ENCODE results near the gene ASPDH. TPM values are rescaled to one million over a fixed set of nuclear protein-coding genes. Genes with fewer than 3 reads are reported as not detected.
A peak's percentile ranks its signal among the peaks of the same experiment; 100 is the strongest.
"Not testable (repeated sequence)": the region's sequence is repeated elsewhere in the genome, so short reads cannot be mapped to it uniquely, and the experiment has no call there.

ASPDH gene
- polyA plus RNA-seq, 3 donors = 7.0 to 13.2 (median 12.4) TPM

DNA sequence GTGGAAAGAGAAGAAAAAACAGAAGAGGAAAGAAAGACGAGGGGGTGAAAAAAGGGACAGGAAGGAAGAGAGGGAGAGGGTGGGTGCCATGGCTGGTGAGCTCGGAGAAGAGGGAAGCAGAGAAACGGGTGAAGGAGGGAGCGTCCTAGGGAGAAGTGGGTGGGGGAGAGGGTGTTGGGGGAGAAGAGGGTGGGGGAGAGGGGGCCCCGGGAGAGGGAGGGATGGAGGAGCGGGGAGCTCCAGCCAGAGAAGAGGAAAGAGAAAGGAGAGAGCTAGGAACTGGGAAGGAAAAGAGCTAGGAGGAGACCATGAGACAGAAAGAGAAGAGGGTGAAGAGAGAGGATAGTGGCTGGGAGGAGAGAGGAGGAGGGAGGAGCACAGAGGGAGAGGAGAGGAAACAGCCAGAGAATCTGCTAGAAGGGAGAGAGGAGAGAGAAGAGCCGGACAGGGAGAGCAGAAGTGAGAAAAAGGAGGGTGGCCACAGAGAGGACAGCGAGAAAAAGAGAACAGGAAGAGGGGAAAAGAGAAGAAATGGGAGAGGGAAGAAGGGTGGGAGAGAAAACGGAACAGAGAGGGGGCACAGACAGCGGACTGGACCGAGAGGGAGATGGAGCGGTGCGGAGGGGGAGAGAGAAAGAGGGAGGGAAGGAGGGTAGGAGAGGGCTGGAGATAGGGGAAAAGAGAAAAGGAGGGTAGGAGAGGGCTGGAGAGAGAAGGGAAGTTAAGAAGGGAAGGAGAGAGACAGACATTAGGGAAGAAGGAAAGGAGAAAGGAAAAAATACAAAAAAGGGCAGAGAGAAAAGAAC, 25.1 kb downstream of the ASPDH start:
- no peak for DNase-seq (ENCODE audit: extremely low read depth in 1 of 11, low read depth in 9 of 11, low spot score in 4 of 11)

DNA sequence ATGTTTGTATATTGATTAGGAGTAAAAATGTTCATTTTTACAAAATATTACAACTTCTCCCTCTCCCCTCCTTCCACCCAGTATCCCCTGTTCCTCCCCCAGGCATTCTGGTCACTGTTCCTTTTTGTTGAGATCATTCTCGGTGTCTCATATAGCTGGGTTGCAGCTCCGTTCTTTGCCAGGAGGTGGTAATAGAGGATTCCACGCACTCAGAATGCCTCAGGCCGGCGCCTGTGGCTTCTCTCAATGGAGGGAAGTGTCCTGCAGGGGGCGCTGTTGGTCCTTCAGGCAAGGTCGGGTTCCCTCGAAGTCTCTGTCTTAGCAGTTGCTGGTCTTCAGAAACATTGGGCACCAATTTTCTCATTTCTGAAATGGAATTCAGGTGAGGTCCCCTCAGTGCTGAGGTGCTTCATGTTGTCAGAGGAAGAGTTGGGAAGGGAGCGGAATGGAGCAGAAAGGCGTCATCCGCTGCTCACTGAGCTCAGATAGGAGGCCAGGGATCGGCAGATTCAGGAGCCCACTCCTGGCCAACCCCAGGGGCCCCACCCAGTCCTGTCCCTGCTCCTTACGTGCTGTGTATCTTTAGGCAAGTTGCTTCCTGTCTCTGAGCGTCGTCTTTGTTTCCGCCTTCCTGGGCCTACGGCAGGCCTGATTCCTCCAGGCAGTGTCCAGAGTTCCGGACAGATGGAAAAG, 26.7 kb downstream of the ASPDH start:
- DNase-seq (ENCODE audit: extremely low read depth in 1 of 11, low read depth in 9 of 11, low spot score in 4 of 11) = no peak

DNA sequence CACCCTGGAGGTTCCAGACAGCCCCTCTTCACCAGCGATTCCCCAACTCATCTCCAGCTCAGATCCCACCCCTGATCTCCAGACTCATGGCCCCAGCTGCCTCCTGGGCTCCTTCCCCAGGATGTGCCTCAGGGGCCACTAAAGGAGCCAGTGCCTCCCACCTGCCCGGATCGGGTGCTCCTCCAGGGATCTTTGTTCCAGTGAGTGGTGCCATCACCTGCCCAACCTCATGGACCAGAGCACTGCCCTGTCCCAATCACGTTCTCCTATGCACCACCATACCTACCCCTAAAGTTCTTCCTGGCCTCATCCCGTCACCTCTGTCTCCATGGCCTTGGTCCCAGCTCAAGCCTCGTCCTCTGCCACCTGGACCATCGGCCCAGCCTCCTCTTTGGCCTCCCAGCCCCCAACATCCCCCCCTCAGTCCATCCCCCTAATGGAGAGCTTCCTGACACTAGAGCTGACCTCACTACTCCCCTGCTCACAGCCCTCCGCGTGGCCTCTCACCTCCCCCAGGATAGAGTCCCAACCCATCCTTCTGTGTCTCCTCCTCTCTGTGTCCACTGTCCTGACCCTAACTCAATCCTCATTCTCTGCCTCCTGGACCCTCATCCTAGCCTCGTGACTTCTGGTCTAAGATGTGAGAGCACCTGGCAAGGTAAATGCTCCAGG, 28.3 kb downstream of the ASPDH start:
- no peak for DNase-seq (ENCODE audit: extremely low read depth in 1 of 11, low read depth in 9 of 11, low spot score in 4 of 11)

DNA sequence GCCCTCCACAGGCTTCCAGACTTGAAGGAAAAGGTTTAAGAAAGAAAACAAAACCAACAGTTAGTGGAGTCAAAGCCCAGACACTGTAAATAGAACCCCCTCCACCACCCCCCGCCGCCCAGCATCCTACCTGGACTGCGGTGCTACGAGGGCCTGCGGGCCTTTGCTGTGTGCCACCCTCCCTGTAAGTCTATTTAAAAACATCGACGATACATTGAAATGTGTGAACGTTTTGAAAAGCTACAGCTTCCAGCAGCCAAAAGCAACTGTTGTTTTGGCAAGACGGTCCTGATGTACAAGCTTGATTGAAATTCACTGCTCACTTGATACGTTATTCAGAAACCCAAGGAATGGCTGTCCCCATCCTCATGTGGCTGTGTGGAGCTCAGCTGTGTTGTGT, 30.8 kb downstream of the ASPDH start:
- no peak for DNase-seq (ENCODE audit: extremely low read depth in 1 of 11, low read depth in 9 of 11, low spot score in 4 of 11)

DNA sequence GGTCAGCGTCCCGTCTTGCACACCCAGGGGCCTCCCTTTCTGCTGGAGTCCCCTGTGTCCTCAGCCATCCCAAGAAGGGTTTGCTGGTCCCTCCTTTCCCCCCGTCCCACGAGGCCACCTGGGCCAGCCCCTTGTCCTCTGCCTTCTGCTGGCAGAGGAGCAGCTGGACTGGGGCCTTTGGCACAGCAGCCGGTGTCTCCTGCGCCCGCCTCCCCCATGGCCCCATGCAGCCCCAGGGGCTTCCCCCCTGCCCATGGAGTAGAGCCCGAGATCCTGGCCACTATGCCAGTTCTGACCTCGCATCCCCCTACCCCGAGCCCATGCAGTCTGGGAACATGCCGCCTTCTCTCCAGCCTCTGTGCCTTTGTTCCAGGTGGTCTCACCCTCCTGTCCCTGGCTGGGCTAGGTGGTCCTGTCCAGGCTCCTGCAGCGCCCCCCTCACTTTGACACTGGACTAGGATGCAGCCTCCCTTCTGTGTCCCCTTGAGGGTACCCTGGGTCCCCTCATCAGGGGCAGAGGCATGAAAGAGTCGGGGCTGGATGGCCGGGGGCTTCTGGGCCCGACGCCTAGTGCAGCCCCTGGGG, 31.4 kb downstream of the ASPDH start:
- no peak for DNase-seq (ENCODE audit: extremely low read depth in 1 of 11, low read depth in 9 of 11, low spot score in 4 of 11)

DNA sequence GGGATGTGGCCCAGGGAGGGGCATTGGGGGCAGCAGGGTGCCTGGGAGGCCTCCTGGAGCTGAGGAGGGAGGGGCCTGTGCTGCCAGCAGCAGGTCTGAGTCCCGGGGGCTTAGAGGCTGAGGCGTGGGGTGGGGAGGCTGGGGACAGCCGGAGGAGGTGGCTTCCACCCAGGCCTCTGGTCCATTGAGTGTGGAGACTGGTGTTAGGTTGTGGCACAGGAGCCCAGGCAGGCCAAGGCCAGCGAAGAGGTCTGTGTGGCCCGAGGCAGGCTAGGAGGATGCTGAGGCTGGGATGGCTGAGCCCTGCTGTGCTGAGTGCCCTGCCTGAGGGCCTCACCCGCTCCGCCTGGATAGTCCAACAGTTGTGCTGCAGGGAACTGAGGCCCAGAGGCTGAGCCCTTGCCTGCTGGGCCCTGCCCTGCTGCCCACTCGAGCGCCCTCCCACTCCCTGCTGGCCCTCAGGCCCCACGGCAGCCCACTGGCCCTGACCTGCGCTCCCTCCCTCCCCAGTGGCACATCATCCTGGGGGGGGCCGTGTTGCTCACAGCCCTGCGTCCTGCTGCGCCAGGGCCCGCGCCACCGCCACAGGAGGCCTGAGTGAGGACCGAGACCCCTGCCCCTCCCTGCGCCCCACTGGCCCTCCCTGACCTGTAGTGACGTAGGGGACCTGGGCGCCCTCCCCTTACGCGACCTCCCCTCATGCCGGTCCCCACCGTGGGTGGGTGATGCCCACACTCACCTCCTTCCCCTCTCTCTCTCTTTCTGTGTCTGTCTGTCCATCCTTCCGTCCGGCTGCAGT, 32.2 kb downstream of the ASPDH start:
- DNase-seq (ENCODE audit: extremely low read depth in 1 of 11, low read depth in 9 of 11, low spot score in 4 of 11) = no peak

DNA sequence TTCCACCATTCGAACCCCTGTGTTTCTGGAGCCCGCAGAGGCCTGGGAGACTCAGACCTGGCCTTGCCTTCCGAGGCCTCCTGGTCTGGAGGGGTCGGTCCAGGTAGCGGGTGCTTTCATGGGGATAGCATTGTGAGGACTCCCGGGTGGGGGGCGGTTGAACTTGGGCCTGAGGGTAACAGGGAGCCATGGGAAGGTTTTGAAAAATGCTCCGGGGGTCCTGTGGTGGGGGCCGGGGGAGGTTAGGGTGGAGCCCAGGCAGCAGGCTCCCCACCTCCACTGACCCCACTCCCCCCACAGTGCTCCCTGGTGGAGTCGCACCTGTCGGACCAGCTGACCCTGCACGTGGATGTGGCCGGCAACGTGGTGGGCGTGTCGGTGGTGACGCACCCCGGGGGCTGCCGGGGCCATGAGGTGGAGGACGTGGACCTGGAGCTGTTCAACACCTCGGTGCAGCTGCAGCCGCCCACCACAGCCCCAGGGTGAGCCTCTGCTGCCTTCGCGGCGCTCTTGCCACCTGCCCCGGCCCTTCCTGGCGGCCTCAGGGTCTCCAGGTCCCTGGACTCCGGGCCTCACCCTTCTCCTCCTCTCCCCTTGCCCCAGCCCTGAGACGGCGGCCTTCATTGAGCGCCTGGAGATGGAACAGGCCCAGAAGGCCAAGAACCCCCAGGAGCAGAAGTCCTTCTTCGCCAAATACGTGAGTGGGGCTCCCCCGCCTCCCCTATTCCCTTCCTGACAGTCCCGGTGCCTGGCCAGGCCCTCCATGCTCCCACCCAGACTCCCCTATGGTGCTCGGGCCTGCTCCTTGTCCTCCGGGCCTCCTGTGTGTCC, 33.2 kb downstream of the ASPDH start:
- no peak for DNase-seq (ENCODE audit: extremely low read depth in 1 of 11, low read depth in 9 of 11, low spot score in 4 of 11)

DNA sequence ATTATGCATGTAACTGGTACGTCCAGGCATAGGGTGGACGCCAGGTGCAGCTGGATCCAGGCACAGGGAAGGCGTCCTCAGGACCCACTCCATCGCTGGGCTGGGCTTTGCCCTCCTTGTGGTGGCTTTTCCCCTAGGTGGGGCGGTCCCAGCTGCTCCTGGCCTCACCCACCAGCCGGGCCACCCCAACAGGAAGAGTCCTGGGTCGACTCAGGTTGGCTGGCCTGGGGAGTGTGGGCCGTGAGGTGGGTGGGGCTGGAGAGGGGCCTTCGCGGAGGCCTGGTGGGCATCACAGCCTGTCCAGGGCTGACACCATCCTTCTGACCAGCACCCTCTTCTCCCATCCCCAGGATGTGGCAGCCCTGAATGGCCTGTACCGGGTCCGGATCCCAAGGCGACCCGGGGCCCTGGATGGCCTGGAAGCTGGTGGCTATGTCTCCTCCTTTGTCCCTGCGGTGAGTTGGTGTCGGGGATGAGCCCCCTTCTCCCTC, 33.9 kb downstream of the ASPDH start:
- DNase-seq (ENCODE audit: extremely low read depth in 1 of 11, low read depth in 9 of 11, low spot score in 4 of 11) = no peak

DNA sequence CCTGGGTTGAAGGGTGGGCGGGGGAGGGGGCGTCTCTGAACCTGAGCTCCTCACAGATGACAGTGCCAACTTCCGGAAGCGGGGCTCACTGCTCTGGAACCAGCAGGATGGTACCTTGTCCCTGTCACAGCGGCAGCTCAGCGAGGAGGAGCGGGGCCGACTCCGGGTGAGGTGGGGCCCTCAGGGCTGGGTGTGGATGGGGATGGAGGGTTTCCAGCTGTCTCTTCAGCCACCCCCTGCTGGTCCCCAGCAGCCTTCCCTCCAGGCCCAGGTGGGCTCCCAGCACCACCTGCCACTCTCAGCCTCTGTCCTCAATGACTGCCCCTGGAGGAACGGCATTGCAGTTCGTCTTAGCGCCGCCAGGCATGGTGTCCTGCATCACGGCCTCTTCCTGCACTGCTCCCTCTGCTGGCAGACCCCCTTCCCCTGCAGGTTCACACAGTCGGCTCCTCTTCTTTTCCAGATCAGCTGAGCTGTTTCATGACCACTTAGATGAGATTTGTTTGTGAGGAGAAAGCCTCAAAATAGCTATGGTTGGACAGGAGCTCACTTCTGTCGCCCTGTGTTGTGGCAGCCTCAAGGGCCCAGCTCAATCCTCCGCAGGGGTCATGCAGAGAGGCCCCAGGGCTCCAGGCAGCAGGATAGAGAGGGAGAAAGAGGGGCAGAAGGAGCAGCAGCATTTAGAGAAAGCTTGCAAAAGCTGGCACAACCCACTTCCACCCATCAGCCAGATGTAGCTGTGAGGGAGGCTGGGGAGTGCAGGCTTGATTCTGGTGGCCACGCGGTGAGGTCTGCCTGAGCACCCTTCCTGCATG, 34.6 kb downstream of the ASPDH start:
- no peak for DNase-seq (ENCODE audit: extremely low read depth in 1 of 11, low read depth in 9 of 11, low spot score in 4 of 11)

DNA sequence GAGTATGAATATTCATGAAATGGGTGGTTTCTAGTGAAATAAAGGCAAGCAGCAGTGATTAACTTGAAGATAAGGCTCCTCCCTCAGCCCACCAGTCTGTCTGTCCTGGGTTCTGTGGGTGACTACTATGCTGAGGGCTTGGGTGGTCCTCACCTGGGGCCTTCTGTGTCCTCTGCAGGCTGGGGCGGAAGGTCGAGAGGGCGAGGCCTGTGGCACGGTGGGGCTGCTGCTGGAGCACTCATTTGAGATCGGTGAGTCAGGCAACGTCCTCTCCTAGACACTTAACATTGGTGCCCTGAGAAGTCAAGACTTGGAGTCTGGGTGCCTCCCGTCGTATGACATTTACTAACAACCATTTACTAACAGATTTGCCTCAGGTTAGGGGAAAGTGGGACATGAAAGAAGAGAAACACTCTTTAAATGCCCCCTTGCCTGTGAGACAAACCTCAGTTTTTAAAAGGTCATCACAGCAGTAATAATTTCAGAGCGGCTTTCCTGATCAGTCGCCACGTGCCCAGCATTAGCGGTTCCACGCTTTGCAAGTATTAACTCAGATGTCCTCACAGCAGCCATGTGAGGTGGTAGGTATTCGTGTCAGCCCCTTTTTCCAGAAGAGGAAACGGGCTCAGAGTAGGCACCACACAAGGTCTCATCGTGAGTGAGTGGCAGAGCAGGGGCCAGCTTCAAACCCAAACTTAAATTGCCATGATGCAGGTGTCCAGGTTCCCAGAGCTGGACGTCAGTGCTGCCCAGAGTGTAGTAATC, 35.8 kb downstream of the ASPDH start:
- DNase-seq (ENCODE audit: extremely low read depth in 1 of 11, low read depth in 9 of 11, low spot score in 4 of 11) = no peak

DNA sequence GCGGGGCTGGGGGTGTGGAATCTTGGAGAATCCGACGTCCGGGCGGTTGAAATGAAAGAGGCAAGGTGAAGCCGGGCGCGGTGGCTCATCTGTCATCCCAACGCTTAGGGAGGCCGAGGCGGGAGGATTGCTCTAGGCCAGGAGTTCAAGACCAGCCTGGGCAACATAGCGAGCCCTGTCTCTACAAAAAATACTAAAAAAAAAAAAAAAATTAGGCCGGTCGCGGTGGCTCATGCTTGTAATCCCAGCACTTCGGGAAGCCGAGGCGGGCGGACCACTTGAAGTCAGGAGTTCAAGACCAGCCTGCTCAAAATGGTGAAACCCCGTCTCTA, 36.8 kb downstream of the ASPDH start:
- no peak for DNase-seq (ENCODE audit: extremely low read depth in 1 of 11, low read depth in 9 of 11, low spot score in 4 of 11)

DNA sequence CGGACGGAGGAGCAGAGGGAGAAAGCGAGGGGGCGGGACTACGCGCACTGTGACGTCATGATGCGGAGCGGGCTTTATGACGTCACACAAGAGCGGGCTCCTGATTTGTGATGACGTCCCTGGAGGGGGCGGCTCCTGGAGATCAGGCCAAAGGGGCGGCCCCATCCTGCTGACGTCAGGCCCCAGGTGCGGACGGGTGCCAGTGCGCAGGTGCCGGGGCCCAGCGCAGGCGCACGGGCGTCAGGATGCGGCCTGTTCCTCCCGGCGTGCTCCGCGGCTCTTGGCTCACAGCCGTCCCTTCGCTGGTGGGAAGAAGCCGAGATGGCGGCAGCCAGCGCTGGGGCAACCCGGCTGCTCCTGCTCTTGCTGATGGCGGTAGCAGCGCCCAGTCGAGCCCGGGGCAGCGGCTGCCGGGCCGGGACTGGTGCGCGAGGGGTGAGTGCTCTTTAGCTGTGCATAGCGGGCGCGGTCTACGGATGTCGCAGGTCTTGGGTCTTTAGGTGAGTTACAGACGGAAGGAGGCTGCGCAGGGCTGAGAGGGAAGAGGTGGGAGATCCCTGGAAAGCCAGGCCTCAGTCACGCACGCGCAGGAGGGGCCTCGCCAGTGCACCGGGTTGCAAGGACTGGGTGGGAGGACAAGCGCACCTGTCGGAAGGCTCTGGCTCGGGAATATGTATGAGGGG, 37.3 kb downstream of the ASPDH start, which contains the start of the genes EMC10 and GARIN5A:
EMC10 (plus strand) TSS at position 284 of the 683 bp plus-strand sequence; CDS start at position 322, 38 bp downstream.
GARIN5A (minus strand) TSS at position 625 of the 683 bp plus-strand sequence; CDS start at position 165, 460 bp downstream.
- DNase-seq (ENCODE audit: extremely low read depth in 1 of 11, low read depth in 9 of 11, low spot score in 4 of 11) = peak; percentile 77 to 95 (median 91)

DNA sequence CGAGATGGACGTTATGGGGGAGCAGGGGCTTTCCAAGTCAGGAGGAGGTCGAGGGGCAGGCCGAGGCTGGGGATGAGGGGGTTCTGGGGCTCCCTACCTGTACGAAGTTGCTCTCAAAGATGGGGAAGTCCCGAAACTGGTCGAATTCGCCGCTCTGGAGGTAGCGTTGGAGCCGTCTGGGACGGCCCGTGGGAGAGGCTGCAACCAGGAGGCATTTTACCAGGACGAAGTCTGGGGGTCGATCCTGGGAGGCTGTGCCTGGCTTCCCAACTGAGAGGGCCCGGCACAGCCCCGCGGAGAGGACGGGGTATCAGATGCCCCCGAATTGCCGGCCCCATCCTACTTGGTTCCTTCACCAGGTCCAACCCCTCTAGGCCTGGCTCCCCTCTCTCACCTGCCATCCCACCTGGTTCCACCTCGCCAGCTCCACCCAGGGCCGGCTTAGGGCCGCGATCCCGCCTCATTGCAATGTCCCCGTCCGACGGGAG, 37.9 kb downstream of the ASPDH start:
- DNase-seq (ENCODE audit: extremely low read depth in 1 of 11, low read depth in 9 of 11, low spot score in 4 of 11) = no peak

DNA sequence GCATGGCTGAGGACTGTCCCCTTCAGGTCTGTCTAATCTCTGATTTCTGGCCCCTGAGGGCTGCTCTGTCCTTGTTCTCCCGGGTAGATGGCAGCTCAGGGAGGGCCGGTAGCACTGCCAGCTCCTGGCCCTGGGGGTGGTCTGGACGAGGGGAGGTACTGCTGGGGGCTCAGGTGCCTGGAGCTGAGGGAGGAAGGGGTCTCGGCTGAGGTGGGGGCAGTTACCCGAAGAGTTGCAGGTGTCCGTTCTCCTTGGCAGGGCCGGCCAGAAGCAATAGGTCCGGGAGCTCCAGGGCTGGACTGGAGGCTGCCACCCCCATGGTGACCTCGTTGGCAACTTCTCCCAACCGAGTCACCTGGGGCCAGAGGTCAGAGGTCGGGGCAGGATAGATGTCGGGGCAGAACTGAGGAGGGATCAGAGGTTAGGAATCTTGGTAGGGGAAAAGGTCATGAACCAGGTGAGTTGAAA, 38.6 kb downstream of the ASPDH start:
- DNase-seq (ENCODE audit: extremely low read depth in 1 of 11, low read depth in 9 of 11, low spot score in 4 of 11) = no peak

DNA sequence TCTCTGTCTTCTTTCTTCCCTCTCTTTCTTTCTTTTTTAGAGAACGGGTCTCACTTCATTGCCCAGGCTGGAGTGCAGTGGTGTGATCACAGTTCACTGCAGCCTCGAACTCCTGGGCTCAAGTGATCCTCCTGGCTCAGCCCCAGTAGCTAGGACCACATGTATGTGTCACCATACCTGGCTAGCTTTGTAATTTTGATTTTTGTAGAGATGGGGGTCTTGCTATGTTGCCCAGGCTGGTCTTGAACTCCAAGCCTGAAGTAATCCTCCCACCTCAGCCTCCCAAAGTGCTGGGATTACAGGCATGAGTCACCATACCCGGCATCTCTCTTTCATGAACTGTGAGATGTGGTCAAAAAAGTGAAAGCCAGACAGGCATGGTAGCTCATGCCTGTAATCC, 40.4 kb downstream of the ASPDH start:
- not testable (repeated sequence) for DNase-seq (ENCODE audit: extremely low read depth in 1 of 11, low read depth in 9 of 11, low spot score in 4 of 11)
